NCI-H82 treated with DMSO at 0.1 percent for 48 hours (cell line): ENCODE data around the gene L1CAM.

Experiments used
- DNase-seq: peaks from one replicate; lab custom pipeline; 2025; ENCODE audit not compliant: unreplicated experiment; lab: John Stamatoyannopoulos, UW

L1CAM gene

GRCh38 chrX:153865685-153866084 is 20.3 kb downstream of the L1CAM start:
- no peak for DNase-seq

GRCh38 chrX:153865321-153865580 is 20.7 kb downstream of the L1CAM start:
- DNase-seq = no peak

GRCh38 chrX:153864561-153865320 is 21.2 kb downstream of the L1CAM start:
- DNase-seq = no peak

DNA sequence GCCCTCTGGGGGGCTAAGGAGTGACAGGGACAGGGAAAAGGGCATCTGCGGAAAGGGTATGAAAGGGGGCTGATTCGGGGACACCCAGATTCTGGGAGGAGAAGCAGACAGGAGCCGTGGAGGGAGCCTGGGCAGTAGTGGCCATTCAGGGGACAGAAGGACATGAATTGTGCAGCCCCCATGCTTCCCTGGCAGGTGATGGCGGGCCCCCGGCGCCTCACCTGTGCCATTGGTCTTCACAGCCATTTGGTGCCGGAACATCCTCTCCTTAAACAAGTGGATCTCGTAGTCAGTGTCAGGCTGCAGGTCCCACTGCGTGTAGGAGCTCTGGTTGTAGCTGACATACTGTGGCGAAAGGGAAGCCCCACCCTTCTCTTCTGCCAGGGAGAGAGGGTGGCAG is 21.9 kb downstream of the L1CAM start:
- DNase-seq = no peak

DNA sequence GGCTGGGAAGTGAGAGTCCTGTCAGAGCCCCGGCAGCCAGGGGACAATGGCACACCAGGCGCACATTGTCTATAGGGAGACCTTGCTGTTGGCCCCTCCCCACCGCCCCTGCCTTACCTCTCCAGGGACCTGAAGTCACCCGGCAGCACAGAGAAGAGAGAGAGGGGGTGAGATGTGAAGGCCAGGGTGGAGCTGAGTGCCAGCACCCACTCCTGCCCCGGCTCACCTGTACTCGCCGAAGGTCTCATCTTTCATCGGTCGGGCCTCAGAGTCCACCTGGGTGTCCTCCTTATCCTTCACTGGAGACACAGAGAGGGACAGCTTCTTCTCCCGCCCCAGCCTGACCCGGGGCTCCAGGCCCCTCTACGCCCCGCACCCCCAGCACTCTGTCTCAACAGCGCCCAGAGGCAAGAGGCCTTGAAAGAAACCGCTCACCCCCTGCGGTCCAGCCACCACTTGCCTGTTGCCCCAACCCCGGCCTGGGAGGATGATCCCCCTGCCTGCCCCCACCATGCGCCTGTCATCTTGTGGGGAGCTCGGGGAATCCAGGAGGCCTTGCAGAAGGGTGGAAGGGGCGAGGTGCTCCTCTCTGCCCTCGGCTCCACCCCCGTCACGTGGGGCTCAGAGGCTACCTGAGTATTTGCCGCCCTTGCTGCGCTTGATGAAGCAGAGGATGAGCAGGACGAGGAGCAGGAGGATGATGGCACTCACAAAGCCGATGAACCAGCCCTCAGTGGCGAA is 22.6 kb downstream of the L1CAM start:
- no peak for DNase-seq

DNA sequence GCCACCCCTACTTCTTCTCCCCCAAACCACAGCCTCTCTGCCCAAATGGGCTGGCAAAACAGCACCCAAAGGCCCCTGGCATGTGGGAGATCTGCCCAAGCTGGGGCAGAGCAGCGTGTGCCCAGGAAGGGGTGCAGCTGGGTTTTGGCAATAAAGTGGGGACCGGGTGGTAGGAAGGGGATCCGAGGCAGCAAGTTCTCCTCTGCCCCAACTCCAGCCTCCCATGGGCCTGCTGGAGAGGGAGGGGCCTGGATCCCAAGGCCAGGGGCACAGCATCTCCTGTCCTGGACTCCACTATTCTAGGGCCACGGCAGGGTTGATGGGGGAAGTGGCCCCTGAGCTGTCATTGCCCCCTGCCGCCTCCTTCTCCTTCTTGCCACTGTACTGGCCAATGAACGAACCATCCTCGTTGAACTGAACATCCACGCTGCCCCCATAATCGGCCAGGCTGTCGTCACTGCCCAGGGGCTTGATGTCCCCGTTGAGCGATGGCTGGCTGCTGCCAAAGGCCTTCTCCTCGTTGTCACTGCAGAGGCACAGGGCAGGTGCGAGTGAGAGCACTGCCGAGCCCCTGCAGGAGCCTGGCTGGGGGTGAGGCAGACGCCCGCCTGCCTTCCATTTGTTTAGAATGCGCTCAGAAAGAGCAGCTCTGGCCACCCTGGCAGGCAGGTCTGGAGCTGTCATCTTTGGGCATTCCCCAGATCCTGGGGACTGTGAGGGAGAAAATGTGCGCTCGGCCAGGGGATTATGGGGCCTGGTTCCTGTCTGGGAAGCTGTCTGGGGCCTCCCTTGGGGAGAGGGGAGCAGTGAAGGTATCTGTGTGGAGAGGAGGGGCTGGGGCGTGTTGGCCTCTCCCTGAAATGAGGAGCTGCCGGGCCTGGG is 23.4 kb downstream of the L1CAM start:
- DNase-seq = no peak

DNA sequence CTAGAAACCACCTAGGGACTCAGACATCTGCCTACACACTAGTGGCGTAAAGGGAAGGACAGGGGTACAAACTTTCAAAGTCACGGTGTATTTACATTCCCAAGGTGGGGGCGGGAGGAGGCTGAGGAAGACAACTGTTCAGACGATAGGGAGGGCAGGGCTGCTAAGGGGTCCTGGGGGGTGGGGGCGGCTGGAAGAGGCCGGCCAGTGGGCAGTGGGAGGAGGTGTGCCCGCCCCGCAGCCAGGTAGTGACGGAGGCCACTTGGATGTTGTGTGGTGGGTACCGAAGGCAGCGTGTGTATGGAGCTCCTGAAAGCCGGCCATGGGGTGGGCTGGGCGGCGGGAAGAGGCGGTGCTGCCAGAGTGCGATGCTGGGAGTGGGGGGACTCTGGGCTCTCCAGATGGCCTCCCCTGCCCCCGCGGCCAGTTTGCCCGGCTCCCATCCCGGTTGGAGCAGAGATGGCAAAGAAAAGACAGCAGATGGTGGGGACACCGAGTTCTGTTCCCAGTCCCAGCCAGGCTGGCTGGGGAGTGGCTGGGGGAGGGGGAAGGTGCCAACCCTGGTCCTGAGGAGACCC is 24.2 kb downstream of the L1CAM start:
- DNase-seq = no peak

DNA sequence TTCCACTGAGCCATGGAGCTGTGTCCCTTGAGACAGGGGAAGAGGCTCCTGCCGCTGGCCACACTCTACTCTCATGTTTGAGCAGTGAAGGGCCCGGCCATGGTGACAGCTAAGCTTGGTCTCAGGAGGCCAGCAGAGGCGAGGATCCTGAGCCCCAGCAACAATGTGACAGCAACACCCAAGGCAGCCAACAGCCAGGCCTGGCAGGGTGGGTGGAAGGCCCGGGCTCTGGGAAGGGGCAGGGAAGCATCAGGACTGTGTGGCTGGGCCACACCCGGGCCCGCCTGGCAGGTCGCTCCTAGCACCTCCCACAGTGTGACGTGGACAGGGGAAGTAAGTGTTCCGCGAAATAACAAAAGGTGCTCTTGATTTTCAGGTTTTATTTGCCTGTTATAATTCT is 24.8 kb downstream of the L1CAM start:
- no peak for DNase-seq

- no peak for DNase-seq
Measured at GRCh38 chrX:153857348-153857903, 28.5 kb downstream of the L1CAM start.

- no peak for DNase-seq
Measured at GRCh38 chrX:153854702-153855101, 31.3 kb downstream of the L1CAM start.

- no peak for DNase-seq
Measured at GRCh38 chrX:153853902-153854267, 32.1 kb downstream of the L1CAM start.

DNA sequence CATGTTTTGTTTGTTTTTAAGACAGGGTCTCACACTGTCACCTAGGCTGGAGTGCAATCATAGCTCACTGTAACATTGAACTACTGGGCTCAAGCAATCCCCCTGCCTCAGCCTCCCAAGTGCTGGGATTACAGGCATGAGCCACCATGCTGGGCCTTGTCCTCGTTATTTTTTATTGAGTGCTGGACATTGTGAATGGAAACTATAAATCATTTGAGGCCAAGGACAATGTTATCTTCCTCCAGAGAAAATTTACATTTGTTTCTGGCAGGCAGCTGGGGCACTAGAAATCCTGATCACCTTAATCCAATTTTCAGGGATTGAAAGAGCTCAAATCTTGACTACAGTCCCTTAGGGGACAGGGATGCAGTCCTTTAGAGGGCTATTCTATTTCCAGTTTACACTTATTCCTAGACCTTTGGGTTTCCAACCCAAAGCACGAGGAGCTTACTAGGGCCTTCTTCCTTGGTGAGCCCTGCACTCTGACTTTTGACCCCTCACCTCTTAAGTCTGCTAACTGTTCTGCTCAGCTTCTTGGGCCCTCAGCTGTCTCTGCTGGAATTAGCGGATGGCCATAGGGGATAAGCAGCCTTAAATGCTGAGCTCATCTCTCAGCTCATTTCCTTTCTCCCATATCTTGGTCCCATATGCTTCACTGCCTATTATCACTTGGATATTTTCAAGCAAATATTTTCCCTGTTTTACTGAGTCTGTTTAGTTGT is 32.6 kb downstream of the L1CAM start:
- DNase-seq = peak; percentile 96

DNA sequence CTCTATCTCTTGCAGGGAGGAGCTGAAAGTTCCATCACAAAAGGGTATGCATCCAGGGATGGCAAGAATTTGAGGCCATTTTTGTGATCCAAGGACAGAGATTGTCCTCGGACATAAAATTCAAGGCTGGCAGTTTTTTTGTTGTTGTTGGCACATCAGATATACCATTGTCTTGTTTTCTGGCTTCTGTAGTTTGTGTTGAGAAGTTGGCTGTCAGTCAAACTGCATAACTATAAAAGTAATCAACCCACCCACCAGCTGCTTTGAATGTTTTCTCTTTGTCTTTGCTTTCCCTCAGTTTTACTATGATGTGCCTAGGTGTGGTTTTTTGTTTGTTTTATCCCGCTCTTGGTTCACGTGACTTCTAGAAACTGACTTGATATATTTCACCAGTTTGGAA is 34.0 kb downstream of the L1CAM start:
- DNase-seq = no peak

DNA sequence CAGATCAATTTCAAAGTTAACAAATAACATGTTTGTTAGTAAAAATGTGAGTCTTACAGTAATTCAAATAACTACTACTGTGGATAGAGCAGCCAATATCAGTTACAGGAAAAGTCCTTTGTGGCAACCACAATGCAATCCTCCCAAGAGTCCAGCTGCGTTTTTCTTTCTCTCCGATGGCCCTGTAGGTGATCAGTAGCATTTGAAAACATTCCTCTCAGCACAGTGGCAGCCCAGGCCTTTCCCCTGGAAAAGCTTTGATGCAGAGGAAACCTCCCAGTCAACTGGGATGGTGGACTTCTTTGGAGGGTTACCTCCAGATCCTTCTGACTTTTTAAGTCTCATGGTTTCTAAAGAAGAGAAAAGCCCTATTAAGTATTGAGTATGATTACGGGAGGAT is 37.6 kb downstream of the L1CAM start:
- DNase-seq = no peak

- no peak for DNase-seq
Measured at GRCh38 chrX:153845842-153846241, 40.1 kb downstream of the L1CAM start.

DNA sequence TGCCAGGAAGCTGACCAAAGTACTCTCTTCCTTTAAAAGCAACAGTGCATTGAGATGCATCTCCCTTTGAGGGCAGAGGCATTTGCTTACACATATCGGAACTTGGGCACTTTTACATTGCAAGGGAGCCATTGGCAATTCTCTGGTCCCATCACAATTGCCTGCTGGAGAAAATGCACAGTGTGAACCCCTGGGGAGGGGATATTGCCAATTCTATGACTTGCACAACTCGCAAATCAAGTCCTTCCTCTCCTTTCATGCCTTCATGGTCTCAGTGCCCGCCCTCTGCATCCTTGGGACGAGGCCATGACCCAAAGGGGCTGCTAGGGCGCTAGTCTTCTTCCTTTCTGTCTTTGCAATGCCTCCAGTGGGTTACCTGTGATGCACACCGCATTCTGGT is 40.8 kb downstream of the L1CAM start:
- DNase-seq = no peak

DNA sequence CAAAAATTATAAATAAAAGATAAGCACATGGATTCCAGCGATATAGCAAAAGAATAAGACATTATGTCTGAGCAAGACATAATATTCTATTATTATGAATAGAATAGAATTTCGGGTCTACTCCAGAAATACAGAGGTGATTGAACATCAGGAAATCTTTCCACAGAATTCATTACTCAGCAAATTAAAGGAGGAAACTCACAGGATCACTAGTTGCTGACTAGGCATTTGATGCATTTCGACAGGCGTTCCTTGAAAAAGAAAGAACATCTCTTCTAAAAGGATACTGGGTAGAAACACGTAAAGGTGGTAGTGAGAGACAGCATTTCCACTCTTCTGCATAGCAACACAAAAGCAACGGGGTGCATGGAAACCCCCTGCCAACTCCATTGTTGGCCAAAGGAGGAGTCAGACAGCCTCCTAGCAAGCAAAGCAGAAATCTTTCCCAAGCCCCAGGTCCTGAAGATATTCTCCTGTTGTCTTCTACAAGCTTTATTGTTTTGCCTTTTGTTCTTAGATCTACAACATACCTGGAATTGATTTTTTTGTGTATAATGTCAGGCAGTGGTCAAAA is 41.4 kb downstream of the L1CAM start:
- DNase-seq = no peak

DNA sequence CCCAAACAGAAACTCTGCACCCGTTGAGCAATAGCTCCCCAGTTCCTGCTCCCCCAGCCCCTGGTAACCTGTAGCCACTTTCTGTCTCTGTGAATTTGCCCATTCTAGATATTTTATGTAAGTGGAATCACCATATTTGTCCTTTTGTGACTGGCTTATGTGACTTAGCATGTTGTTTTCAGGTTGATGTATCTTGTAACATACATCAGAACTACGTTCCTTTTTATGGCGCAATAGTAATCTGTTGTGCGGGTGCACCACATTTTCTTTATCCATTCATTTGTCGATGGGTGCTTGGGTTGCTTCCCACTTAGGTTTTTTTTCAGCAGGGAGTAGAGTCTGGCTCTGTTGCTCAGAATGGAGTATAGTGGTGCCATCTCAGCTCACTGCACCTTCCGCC is 49.1 kb downstream of the L1CAM start:
- DNase-seq = no peak

DNA sequence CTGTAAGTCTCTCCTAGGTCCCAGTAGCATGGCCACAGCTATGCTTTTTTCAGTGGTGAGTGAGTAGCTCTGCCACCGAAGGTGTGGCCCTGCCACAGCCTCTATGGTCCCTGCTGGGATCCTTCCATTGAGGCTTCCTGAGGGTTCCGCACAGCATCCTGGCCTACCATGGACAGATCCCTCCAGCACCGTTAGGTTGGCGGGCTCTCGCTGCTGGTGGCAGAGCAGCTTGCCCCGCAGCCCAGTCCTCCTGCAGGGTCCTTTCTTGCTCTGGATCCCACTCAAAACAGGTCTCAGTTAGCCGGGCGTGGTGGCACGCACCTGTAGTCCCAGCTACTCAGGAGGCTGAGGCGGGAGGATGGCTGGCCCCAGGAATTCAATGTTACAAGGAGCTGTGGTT is 53.2 kb downstream of the L1CAM start:
- DNase-seq = no peak

GRCh38 chrX:153831429-153832150 is 54.4 kb downstream of the L1CAM start:
- DNase-seq = no peak
